Ascending aorta (tissue), 2 donors: ENCODE results near the gene CCDC74B. TPM values are rescaled to one million over a fixed set of nuclear protein-coding genes. Genes with fewer than 3 reads are reported as not detected.
"Not testable (repeated sequence)": the region's sequence is repeated elsewhere in the genome, so short reads cannot be mapped to it uniquely, and the experiment has no call there.

Experiments
- DNase-seq, 2 donors: peaks; one replicate each; pipeline ENCODE4 v3.0.0-alpha.2; 2019; ENCODE audit warnings: low spot score in 2 of 2
- H3K27ac ChIP-seq, 2 donors: fragments of 200-600 bp; sonication (generic); one replicate each; pipeline ENCODE4 v1.5.1; 2016 to 2017; ENCODE audit warnings: mild to moderate bottlenecking in 1 of 2
- H3K27me3 ChIP-seq: fragments of 200-600 bp; sonication (generic); one replicate; pipeline ENCODE4 v1.5.1; 2017
- H3K36me3 ChIP-seq, 2 donors: fragments of 200-600 bp; sonication (generic); one replicate each; pipeline ENCODE4 v1.5.1; 2016
- H3K4me1 ChIP-seq, 2 donors: fragments of 200-600 bp; sonication (generic); one replicate each; pipeline ENCODE4 v1.5.1; 2016 to 2017; ENCODE audit warnings: mild to moderate bottlenecking in 1 of 2
- H3K4me3 ChIP-seq, 2 donors: fragments of 200-600 bp; sonication (generic); one replicate each; pipeline ENCODE4 v1.5.1; 2016 to 2017; ENCODE audit warnings: mild to moderate bottlenecking in 1 of 2
- H3K9me3 ChIP-seq, 2 donors: fragments of 200-600 bp; sonication (generic); one replicate each; pipeline ENCODE4 v1.5.1; 2016
- intact Hi-C: fragments of 100-400 bp; cut with DNase I; formaldehyde crosslinking; loops from one replicate; pipeline ENCODE4 v1.15.1; 2023
- total RNA-seq: library from RNA; depleted of rRNA; stranded (reverse); fragments of >200 nt; gene quantifications from one replicate; pipeline ENCODE4 v1.1.0, GENCODE V29; 2016
- TF ChIP-seq, protein P1 (sequence below), 3 experiments: fragments of 200-600 bp in 2 of 3; fragments of 450-650 bp in 1 of 3; sonication (generic) in 2 of 3; IDR thresholded peaks; one replicate each; pipeline ENCODE4 v1.5.1; 2016 to 2019; ENCODE audit warnings: antibody characterized with exemption in 3 of 3, mild to moderate bottlenecking in 1 of 3, moderate library complexity in 1 of 3

Gene CCDC74B
- total RNA-seq, 1 donor from 2014 or later = 2.3 TPM

DNA sequence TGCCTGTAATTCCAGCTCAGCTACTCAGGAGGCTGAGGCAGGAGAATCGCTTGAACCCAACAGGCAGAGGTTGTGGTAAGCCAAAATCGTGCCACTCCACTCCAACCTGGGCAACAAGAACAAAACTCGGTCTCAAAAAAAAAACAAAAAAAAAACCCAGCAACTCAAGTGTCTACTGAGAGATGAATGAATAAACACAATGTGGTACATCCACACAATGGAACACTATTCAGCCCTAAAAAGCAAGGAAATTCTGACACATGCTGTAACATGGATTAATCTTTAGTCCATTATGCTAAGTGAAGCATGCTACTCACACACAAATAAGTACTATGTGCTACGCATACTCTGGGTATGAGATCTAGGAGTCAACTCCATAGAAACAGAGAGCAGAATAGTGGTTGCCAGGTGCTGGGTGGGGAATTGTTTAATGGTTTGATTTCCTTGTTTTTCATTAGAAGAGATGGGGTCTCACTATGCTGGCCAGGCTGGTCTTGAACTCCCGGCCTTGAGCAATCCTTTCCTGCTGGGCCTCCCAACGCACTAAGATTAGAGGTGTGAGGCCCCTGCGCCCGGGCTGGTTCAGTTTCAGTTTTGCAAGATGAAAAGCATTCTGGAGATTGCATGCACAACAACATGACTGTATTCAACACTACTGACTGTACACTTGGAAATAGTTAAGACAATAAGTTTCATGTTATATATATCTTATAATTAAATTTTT lies 20.5 kb upstream of the CCDC74B start:
- no peaks in the 10 kb centered on the region for H3K9me3 ChIP-seq
- TF ChIP-seq, protein P1, sequence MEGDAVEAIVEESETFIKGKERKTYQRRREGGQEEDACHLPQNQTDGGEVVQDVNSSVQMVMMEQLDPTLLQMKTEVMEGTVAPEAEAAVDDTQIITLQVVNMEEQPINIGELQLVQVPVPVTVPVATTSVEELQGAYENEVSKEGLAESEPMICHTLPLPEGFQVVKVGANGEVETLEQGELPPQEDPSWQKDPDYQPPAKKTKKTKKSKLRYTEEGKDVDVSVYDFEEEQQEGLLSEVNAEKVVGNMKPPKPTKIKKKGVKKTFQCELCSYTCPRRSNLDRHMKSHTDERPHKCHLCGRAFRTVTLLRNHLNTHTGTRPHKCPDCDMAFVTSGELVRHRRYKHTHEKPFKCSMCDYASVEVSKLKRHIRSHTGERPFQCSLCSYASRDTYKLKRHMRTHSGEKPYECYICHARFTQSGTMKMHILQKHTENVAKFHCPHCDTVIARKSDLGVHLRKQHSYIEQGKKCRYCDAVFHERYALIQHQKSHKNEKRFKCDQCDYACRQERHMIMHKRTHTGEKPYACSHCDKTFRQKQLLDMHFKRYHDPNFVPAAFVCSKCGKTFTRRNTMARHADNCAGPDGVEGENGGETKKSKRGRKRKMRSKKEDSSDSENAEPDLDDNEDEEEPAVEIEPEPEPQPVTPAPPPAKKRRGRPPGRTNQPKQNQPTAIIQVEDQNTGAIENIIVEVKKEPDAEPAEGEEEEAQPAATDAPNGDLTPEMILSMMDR (IDR thresholded peaks at IDR 0.05) = no peak
- H3K27me3 ChIP-seq = no peaks in the 10 kb centered on the region
- no peaks in the 10 kb centered on the region for H3K4me1 ChIP-seq
- DNase-seq = no peak
- no peak overlapping the region for H3K27ac ChIP-seq
- H3K36me3 ChIP-seq = peaks cover 40 to 62% of the 10 kb centered on the region in 2 donors
- intact Hi-C loops = no loop called here
- H3K4me3 ChIP-seq = no peak overlapping the region

DNA sequence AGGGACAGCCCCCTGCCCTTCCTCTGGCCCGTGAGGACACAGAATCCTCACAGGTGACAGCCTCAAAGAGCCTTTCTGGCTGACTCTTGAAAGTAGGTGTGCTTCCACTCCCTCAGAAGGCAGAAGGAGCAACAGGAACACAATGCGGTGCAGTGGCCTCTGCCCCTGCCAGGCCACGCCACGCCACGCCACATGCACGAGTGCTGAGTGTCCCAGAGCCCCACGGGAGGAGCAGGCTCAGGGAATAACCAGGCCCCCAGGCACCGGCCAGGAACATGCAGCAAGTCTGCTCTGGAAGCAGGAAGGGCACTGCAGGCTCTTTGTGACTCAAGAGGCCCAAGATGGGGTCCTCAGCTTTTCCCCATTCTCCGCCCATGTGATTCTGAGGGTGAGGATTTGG lies 18.1 kb upstream of the CCDC74B start:
- intact Hi-C loops = no loop called here

DNA sequence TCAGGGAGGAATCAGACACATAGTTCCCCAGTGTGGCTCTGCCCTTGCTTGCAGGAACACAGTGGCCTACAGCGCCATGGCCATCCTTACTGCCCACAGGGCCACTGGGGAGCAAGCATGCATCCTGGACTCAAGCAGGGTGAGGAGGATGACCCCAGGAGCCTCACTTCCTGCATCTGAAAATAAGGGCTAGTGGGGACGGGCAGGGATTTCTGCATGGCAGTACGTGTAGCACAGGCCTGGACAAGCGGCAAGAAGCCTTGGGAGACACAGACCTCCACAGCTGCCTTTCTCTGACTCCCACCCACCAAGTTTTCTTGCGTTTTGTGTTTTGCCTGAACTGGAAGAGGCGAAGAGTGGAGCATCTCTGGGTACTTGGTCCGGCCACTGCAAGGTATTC lies 17.6 kb upstream of the CCDC74B start:
- H3K27me3 ChIP-seq, DNase-seq, H3K9me3 ChIP-seq, H3K27ac ChIP-seq, H3K4me3 ChIP-seq, intact Hi-C loops, H3K4me1 ChIP-seq: not testable (repeated sequence)
- peaks cover 44 to 65% of the 10 kb centered on the region in 2 donors for H3K36me3 ChIP-seq

More for the DNA sequence above, 18.1 kb upstream of the CCDC74B start:
- no peak for DNase-seq
- Histone ChIP-seq H3K9me3 (no peaks in the 10 kb centered on the region), H3K4me3 (no peak overlapping the region), H3K4me1 (no peaks in the 10 kb centered on the region), H3K36me3 (peaks cover 47 to 66% of the 10 kb centered on the region in 2 donors), H3K27ac (no peak overlapping the region), H3K27me3 (no peaks in the 10 kb centered on the region)
- TF ChIP-seq, protein P1 (IDR thresholded peaks at IDR 0.05) = no peak

DNA sequence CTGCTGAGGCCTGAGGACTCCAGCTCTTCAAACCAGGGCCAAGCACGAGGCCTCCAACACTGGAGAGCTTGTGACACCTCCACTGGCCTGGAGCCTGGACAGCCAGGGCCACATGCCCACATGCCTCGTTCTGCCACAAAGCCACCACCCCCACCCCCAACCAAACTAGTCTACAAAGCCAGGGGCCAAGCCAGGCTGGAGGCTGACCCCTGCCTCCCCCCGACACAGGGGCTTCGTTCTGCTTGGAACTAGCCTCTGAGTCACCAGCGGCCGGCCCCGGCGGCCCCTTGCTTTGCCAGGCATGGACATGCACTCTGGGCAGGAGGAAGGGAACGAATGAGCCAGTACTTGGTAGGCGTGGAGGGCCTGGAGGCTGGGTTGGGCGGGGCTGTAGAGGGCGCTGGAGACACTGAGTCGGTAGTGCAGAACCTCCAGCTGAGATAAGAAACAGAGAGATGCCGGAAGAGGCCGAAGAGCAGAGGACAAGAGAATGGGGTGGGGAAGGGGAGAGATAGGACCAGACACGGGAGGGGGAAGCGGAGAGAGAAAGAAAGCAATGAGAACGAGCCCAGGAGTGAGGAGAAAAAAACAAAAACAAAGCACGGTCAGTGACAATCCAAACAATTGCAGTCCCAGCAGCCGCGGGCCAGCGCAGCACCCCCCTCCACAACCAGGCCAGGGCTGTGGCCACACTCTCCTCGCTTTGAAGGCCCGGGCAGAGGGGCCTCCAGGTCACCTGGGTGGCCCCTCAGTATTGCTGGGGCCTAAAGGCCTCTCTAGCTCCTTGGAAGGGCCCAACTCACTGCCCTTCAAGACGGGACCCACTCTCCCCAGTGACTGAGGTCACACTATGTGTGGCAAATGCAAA lies 16.2 kb upstream of the CCDC74B start:
- intact Hi-C loops, H3K4me1 ChIP-seq, H3K27ac ChIP-seq, H3K4me3 ChIP-seq, DNase-seq, H3K9me3 ChIP-seq, H3K27me3 ChIP-seq: not testable (repeated sequence)
- peaks cover 36 to 54% of the 10 kb centered on the region in 2 donors for H3K36me3 ChIP-seq

DNA sequence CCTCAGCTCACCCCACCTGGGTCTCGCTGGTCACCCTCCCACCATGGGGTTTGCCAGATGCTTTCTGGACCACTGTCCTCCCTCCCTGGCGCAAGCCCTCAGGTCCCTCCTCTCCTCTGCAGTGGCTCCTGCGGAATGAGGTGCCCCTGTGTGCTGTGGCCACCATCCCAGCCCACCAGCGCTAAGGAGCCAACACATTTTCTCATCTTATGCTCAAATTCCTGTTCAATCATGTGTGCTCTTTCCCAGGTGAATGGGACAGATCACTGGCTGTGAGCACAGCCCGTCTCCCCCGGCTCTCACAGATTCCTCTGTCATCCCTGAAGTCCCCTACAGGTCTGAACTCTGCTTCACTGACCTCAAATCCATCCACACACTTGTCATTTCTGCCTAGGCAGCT lies 15.2 kb upstream of the CCDC74B start:
- Histone ChIP-seq H3K27me3 (no peaks in the 10 kb centered on the region), H3K9me3 (no peaks in the 10 kb centered on the region), H3K27ac (no peak overlapping the region), H3K4me3 (no peak overlapping the region), H3K4me1 (no peaks in the 10 kb centered on the region), H3K36me3 (peaks cover 36 to 52% of the 10 kb centered on the region in 2 donors)
- intact Hi-C loops = no loop called here
- TF ChIP-seq, protein P1 (IDR thresholded peaks at IDR 0.05) = no peak
- DNase-seq = no peak

DNA sequence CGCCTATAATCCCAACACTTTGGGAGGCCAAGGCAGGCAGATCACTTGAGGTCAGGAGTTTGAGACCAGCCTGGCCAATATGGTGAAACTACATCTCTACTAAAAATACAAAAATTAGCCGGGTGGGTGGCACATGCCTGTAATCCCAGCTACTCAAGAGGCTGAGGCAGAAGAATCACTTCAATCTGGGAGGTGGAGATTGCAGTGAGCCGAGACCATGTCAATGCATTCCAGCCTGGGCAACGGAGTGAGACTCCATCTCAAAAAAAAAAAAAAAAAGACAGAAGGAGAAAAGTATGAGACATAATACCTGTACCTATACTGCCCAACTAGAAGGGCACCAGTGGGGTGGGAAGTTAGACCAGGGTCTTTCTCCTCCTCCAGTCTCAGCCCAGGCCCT lies 14.5 kb upstream of the CCDC74B start:
- H3K4me3 ChIP-seq, H3K4me1 ChIP-seq, H3K27ac ChIP-seq, H3K27me3 ChIP-seq, H3K9me3 ChIP-seq, intact Hi-C loops, DNase-seq: not testable (repeated sequence)
- H3K36me3 ChIP-seq = peaks cover 40 to 51% of the 10 kb centered on the region in 2 donors

DNA sequence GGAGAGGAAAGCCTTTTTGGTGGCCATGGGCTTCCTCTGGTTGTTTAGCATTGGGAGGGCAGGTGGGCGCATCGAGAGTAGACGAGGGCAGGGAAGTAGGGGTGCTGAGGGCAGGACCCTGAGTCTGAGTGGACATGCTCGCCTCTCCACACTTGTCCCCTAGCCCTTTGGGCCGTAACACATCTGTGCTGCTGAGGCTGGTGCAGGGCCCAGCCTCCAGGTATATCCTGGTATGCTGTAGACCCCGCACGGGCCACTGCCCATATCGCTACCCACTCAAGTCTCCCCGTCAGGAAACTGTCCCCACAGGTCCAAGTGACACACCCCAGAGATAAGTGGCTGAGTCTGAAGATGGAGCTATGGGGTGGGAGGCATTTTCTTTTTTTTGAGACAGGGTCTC lies 13.7 kb upstream of the CCDC74B start:
- no peak overlapping the region for H3K27ac ChIP-seq
- intact Hi-C loops = no loop called here
- no peaks in the 10 kb centered on the region for H3K27me3 ChIP-seq
- H3K36me3 ChIP-seq = peaks cover 40 to 49% of the 10 kb centered on the region in 2 donors
- TF ChIP-seq, protein P1 (IDR thresholded peaks at IDR 0.05) = no peak
- no peaks in the 10 kb centered on the region for H3K9me3 ChIP-seq
- no peak for DNase-seq
- no peak overlapping the region for H3K4me3 ChIP-seq
- H3K4me1 ChIP-seq = no peaks in the 10 kb centered on the region

DNA sequence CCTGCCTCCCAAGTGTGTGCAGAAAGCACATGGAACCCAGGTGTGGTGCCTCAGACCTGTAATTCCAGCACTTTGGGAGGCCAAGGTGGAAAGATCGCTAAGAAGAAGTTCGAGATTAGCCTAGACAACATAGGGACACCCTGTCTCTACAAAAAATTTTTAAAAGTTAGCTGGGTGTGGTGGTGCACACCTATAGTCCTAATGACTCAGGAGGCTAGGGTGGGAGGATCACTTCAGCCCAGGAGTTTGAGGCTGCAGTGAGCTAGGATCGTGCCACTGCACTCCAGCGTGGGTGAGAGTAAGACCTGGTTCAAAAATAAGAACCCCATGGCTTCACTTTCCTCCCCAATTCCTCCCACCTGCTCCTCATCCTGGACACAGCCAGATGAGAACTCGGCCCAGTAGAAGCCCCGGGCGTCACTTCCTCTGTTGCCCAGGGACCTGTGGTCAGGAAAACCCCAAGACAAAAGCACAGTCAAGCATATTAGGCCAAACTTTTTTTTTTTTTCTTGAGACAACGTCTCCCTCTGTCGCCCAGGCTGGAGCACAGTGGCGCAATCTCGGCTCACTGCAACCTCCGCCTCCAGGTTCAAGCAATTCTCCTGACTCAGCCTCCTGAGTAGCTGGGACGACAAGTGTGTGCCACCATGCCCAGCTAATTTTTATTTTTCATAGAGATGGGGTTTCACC lies 13.1 kb upstream of the CCDC74B start:
- H3K27me3 ChIP-seq, H3K4me1 ChIP-seq, intact Hi-C loops, H3K4me3 ChIP-seq, H3K27ac ChIP-seq, H3K9me3 ChIP-seq, DNase-seq: not testable (repeated sequence)
- peaks cover 42 to 52% of the 10 kb centered on the region in 2 donors for H3K36me3 ChIP-seq

DNA sequence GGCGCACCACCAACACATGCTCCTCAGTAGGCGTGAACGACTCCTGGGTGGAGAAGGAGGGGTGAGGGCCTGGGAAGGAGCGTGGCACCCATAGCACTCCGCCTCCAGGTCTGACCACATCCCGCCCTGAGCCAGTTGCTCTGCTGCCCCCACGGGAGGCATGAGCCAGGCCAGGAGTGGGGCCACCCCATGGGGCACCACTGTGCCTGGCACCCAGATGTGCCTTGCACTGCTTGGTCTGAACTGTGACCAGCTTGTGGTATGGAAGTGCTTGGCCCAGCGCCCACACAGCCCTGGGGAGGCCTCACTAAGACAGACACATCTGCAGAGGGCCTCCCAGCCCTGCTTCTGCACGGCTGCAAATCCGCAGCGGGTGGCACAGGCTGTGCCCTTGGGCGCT lies 12.4 kb upstream of the CCDC74B start:
- H3K27ac ChIP-seq, H3K4me1 ChIP-seq, H3K27me3 ChIP-seq, DNase-seq, intact Hi-C loops, H3K9me3 ChIP-seq, H3K4me3 ChIP-seq: not testable (repeated sequence)
- H3K36me3 ChIP-seq = peaks cover 48 to 52% of the 10 kb centered on the region in 2 donors
